NCI-H526 (cell line): Measurements from ENCODE around the gene HAUS1.

Source experiments
- DNase-seq, 2 experiments: peaks; one replicate each; lab custom pipeline; 2025; lab: John Stamatoyannopoulos, UW

Gene HAUS1, protein sequence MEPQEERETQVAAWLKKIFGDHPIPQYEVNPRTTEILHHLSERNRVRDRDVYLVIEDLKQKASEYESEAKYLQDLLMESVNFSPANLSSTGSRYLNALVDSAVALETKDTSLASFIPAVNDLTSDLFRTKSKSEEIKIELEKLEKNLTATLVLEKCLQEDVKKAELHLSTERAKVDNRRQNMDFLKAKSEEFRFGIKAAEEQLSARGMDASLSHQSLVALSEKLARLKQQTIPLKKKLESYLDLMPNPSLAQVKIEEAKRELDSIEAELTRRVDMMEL

DNA sequence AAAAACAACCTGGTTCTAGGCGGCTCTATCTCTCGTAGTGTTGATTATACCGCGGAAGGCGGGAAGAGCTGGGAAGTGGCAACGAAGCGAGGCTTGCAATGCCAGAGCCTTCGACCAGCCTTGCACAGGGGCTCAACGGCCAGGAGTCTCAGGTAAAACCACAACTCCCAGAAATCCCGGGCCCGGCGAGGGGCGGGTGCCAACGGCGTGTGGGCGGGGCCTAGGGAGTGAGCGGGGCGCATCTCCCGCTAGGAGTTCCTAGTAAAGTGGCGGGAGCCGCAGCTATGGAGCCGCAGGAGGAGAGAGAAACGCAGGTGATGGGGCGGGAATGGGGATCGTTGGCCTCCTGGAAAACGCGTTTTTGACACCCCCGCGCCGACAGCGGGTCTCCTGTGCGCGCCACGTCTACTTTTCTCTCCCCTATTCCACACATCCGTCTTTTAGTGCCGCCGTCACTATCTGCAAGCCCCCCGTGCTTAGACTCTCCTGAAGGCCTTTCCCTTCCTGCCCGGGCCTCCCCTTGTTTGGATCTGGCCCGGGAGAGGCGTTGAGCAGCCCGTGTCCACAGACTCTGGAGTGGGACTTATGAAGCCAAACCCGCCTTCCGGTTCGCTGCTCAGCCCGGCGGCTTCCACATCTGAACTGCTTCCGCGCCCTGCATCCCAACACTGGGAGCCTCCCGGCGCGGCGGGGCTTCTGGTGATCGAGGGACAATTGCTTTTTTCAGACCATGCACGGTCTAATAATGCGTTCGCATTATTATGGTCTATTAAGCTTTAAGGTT lies at the start of gene HAUS1:
TSS of gene HAUS1 (plus strand) at position 258 of the 784 bp plus-strand sequence. CDS start at position 285, 27 bp downstream.
- DNase-seq, result peak; percentile 88 to 93

DNA sequence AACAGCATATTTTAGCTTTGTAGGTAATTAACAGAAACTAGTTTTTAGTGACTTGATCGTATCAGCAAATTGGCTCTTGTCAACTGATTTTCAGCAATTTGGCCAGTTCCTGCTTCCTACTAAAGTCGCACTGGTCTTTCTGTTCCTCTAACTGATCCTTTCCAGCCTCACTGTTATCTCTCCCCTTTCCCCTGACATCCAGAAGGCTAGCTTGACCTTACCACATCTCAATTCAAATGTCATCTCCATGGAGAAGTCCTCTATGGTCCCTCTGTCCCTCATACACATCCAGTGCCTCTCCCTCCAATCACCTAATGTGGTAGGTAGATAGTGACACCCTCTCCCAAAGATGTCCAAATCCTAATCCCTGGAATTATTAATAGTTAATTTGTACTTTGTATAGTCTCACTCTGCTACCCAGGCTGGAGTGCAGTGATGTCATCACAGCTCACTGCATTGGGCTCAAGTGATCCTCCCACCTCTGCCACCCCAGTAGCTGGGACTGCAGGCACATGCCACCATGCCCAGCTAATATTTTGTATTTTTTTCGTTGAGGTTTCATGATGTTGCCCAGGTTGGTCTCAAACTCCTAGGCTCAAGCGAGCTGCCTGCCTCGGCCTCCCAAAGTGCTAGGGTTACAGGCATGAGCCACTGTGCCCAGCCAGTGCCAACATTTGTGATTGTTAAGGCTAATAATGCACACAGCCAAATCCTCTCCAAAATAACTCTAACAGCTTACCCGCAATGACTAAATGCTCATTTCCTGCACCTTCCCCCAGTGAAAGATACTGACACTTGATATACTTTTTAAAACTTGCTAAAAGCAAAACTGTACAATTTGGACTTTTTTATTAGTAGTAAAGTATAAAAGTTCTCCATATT lies 49.0 kb upstream of the HAUS1 start:
- no peak for DNase-seq

DNA sequence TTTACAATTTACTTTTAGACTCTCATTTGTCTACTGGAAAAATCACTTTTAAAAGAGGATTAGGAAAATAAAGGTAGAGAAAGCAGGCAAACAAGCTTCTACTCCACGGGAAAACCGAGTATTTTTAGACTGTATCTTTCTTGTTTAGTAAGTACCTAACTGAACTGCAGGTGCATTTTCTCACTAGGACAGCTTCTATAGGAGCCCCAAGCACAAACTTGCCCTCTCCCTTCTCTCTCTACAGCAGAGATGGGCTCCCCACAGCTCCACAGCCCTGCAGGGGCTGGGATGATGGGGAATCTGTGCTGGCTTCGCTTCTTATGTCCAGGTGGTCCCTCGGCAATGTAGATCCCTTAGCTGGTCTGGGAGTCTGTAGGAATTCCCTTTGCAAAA lies 48.4 kb upstream of the HAUS1 start:
- DNase-seq, result no peak

DNA sequence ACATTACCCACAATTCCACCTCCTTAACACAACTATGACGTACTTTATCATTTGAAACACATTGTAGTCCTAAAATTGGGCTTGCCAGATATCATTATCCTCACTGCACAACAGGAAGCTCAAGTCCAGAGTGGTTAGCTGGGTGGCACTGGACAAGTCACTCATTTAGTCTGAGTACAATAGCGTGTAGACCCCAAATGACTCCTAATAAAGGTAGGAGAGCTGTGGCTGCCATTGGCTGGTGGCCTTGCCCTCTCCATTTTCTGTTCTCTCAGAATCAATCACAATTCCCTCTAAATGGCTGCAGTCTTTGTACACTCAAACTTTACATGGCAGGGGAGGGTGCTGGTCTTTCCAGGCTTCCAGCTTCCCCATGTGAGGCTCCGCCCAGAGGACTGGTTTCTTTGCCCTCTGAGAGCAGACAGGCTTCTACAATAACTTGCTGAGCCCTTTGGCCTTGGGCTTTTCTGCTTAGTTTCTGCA lies 43.8 kb upstream of the HAUS1 start:
- DNase-seq, result no peak

DNA sequence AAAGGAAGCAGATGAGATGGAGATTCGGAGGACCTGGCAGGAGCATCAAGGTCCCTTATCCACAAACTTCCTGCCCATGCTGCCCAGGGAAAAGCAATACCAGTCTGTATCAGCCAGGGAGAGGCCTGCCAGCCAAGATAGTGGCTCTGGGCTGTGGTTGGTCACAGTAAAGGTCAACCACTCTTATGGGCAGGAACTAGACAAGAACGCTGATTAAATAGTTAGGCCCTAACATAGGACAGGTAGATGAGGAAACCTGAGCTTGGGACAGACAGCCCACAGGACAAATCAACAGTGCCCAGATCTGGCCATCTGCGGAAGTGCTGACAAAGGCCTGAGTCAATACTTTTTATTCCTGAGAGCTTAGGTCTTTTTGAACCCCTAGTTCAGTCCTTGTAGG lies 42.8 kb upstream of the HAUS1 start:
- no peak for DNase-seq

DNA sequence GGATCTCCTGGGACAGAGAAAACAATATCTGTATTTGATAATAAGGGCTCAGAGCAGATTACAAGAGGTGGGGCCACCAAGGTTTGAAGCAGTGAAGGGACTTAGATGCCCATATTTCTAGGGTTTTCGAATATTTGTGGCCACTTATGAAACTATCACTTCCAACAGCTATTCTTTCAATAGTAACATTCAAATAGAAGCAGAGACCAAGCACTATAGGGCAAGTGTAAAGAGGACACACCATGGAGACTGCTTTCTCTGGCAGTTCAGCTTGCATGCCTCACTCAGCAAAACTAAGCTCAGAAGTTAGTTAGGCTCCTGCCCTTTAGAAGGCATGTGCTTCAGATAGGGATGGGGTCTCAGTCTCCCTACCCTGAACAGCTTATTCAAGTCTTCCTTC lies 42.4 kb upstream of the HAUS1 start:
- no peak for DNase-seq

DNA sequence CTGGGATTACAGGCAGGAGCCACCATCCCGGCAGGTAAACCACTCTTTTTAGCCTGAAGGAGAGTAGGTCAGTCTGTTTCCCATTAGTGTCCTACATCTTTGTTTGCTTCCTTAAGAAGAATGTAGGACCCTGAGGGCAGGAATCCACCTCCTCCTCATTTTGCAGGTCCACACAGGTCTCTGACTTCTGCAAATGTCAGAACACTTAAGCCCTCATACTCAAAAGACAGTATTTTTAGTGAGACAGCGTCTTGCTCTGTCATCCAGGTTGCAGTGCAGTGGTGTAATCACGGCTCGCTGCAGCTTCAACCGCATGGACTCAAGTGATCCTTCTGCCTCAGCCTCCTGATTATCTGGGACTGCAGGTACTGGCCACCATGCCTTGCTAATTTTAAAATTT lies 41.4 kb upstream of the HAUS1 start:
- no peak for DNase-seq

DNA sequence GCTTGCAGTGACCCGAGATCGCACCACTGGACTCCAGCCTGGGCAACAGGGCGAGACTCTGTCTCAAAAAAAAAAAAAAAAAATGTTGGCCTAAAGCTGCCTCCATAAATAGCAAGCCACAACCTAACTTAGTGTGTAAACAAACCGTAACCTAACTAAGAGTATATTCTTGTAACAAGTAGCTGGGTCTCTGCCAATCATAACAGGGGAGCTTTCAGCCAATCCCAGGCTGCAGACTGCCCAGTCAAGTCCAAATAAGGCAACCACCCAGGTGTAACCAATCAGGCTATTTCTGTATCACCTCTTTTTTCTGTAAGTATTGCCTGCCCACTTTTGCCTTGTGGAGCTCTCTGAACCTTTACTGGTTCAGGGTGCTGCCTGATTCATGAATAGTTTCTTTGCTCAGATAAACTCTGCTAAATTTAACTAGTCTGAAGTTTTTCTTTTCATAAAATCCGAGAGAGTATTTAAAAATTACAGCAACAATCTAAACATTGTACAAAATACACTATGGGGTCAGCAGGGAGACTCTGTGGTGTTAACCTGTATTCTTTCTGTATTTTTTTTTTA lies 36.7 kb upstream of the HAUS1 start:
- no peak for DNase-seq

DNA sequence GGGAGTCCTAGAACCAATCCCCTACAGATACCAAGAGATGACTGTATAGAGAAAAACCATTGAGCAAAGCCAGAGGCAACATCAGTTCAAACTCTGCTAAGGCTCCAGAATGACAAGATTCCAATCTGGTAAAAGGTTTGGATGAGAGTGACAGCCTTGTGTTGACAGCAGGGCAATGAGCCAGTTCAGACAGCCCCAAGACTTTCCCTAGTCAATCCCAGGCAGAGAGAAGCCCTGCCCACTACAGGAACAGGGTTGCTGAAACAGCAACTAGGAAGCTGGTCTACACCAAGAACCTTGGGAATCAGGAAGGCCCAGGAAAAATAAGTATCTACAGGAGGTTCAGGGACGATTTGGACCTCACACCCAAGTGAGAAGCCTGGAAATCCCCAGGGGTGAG lies 35.4 kb upstream of the HAUS1 start:
- no peak for DNase-seq

DNA sequence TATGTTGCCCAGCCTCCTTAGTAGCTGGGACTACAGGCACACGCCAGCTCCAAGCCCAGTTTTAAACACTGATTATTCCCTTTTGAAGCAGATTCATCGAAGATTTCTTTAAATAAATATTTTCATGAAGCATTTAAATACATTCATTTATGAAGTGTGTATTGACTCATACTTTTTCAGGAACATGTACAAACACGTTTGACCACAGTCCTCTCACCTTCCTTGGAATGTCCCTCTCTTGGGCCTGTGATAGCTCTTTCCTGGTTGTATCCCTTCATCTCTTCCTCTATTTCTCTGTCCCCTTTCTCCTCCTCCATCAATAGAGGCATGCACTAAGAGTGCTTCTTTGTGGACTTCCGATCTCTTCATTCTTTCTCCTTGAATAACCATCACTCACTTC lies 34.7 kb upstream of the HAUS1 start:
- no peak for DNase-seq

DNA sequence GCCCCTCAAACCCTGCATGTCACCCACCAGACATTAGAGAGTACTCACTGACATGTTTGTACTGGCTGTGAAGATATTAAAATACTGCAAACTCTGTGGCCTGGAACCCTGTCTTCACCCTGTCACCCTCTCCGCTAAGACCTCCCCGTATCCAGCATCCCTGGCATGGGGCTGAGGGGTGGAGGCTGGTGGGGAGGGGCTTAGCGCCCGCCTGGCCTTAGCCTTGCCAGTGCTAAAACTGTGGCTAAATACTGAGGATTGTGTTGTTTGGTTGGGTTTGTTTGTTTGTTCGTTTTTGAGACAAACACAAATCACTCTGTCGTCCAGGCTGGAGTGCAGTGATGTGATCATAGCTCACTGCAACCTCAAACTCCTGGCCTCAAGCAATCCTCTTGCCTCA lies 34.0 kb upstream of the HAUS1 start:
- DNase-seq, result no peak

DNA sequence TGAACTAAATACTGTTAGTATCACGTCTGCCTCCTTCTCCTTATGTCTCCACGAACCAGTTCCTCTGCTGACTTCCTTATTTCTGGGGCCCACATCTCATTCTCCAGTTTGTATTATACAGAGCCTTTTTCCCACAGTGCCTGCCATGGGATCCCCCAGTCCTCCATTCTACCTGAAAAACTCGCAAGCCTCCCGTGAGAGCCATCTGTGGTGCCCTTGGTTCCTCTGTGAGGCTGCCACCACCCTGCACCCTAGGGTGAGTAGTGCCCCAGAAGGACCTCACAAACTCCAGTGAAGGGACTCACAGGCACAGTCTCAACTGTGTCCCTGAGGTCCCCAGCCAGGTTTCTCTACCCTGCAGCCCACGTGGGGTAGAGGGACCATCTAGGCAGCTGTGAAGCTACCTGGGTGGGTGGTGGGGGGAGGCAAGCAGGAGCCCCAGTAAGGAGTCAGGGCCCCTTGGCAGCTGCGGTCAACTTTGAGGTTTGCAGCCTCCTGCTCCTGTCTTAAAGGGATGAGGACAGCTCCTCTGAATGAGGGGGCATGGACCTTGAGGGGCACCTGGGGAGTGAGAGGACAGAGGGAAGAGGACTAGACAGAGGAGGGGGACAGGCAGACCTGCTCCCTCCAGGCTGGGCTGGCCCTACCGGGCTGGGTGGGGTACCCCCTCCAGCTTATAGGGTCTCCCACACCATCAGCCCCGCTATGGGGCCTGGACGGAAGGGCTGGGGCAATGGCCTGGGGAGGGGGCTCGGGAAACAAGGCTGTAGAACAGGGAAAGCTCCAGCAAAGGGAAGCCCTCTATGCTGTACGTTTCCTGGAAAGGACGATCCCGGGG lies 33.2 kb upstream of the HAUS1 start:
- no peak for DNase-seq

DNA sequence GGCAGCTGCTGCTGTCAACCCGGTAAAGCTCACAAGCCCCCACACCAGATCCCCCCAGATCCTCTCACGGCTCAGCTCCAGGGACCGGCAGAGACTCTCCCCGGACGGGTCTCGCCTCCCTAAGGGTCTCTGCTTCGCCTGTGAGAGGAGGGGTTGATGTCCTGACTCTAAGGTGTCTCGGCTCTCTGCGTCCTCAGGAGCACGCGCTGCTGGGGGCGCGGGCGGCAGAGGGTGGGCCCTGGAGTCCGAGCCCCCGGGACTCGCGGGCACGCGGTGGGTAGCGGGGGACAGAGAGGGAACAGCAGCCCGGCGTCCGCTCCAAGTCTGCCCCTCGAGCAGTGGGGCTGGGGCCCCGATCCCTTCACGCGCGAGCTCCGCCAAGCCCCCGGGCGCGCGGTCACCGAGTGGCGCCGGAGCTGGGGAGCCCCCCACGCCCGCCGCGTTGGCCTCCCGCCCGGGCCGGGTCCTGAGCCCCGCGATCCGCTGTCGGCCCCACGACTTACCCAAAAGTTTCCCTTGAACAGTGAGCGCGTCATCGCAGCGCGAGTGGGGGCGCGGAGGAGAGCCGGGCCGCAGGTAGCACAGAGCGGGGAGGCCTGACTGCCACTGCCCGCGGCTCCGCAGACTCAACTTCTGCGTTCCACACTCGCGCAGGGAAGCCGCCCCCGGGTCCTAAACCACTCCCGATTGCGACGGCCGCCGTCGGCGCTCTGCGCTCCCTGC lies 32.4 kb upstream of the HAUS1 start, which contains the start of gene PSTPIP2:
TSS of gene PSTPIP2 (minus strand) at position 608 of the 723 bp plus-strand sequence. CDS start at position 536, 72 bp downstream.
- peak in 1 of 2 experiments; percentile 65 for DNase-seq

DNA sequence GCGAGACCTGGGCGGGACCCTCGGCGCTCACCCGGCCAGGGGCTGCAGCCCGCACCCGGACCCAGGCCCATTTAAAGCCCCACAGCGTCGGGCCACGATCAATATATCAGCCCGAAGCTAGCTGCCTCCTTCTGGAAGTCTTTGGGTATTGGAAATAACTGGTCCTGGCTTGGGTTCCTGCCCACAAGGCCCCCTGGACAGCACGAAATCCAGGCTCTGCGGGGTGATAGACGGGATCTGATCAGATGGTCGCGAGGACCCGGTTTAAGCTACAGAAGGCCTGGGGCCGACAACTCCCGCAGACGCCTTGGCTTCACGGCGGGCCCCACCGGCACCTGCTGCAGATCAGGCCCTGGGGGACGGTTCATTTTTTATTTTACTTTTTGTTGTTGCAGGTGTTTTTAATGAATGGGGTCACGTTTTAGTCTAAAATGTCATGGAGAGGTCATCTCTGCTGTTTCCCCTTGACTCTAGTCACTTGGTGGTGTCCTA lies 31.8 kb upstream of the HAUS1 start:
- no peak for DNase-seq

DNA sequence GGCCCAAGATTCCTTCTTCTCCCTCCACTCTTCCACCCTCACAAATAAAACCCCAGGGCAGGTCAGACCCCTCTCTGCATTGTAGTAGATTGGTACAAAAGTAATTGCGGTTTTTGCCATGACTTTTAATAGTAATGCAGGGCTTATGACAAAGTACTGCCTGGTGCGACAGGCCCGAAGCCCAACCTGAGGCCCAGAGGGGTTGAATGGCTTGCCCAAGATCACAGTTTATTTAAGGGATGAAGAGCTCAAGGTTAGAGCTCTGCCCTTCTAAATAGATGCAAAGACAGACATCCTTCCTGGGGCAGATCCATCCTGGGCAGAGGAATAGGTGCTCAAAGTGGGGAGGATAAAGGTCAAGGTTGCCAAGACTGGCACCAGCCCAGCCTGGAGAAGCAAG lies 31.2 kb upstream of the HAUS1 start:
- no peak for DNase-seq

DNA sequence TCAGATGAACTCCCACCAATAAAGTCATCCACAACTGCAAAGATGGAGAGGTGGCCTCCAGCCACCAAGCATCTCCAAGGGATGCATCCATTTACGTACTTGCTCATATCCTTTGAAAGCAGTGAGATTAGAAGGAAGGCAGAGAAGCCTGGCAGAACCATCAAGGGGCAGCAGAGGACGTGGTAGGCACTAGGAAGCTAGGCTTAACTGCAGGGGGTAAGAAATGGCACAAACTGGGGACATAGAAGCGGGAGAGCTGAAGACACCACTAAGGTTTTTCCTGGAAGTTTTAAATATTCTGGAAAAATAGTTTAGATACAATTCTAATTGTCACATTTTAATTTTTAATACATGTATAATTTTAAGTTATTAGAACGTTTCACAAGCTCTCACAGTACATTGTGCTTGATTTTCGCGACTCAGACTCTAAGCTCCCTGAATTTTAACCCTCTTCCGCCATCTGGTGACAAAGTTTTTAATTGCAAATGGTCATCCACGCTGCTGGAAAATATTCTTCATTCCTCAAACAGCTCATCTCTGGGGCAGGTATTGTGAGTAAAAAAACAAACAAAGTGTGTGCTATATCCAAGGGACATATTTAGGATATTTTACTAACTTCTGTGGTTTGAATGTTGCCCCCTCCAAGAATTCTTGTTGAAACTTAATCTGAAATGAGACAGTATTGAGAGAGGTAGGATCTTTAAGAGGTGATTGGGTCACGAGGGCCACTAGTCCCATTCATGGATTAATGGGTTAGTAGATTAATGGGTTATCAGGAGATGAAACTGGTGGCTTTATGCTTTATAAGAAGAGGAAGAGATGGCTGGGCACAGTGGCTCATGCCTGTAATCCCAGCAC lies 30.5 kb upstream of the HAUS1 start:
- peak; percentile 16 to 56 for DNase-seq

DNA sequence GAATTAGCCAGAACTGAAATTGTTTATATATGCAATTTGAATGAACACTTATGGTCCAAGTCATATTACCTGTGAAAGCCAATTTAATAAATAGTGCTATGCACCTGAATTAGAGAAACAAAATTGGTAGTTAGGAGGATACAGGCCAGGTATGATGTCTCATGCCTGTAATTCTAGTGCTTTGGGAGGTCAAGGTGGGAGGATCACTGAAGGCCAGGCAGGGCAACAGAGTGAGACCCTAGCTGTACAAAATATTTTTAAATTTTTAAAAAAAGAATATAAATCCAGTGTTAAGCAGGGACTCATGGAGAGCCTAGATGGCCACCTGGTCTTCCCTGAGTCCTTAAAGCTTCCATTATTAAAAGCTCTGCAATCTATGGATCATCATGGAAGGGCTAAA lies 24.8 kb upstream of the HAUS1 start:
- DNase-seq, result no peak

DNA sequence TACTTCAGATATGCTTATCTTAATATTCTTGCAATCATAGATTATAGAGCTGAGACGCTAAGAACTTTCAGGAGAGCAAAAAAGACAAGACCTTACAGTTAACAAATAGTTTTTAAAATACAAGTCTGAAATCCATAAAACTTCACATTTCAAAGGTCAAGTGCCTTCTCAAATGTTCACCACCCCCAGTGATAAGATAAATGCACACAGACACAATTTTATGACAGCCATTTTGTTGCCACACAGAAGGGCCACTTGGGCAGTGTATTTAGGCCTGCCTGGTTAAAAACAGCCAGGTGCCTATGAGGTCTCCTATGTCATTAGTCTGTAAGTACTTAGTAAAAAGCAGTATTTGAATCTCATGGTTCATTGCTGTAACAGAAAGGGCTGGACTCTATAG lies 24.0 kb upstream of the HAUS1 start:
- DNase-seq, result no peak

DNA sequence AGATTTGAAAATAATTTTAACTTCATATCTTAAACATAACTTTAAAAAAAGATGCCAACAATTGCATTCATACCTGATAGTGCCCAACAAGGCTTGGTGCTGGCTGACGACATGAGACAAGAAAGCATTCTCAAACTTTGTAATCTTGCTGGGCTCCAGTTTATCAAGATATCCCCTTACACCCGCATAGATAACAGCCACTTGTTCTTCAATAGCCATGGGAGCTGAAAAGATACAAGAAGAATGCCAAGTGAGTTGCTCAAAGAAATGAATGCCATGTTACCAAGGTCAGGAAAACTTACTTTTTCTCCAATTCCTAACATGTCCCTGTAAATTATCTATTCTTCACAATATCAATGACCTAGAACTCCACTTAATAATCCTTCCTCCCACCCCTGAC lies 19.8 kb upstream of the HAUS1 start:
- no peak for DNase-seq
